WERI-Rb-1 (cell line): ENCODE measurements around the gene CAMKMT.

Experiments
- DNase-seq: peaks from one replicate; pipeline ENCODE4 v3.0.0-alpha.2; 2020
- H3K27ac ChIP-seq: fragments of 250-450 bp; sonication (Bioruptor Pico); 2 replicates; pipeline ENCODE4 v1.5.1; 2020; ENCODE audit warnings: mild to moderate bottlenecking, moderate library complexity
- H3K27me3 ChIP-seq: fragments of 250-450 bp; sonication (Bioruptor Pico); 2 replicates; pipeline ENCODE4 v1.5.1; 2021; ENCODE audit warnings: mild to moderate bottlenecking, low read depth, moderate library complexity; ENCODE audit not compliant: insufficient read depth, severe bottlenecking
- H3K36me3 ChIP-seq: fragments of 250-450 bp; sonication (Bioruptor Pico); 2 replicates; pipeline ENCODE4 v1.5.1; 2020; ENCODE audit warnings: mild to moderate bottlenecking, moderate library complexity
- H3K4me3 ChIP-seq: 2 replicates; pipeline ENCODE4 v1.5.1; 2011; ENCODE audit warnings: low read depth, mild to moderate bottlenecking, control low read depth, low read length
- H3K9me3 ChIP-seq: fragments of 250-450 bp; sonication (Bioruptor Pico); 2 replicates; pipeline ENCODE4 v1.5.1; 2021; ENCODE audit warnings: mild to moderate bottlenecking, moderate library complexity; ENCODE audit not compliant: severe bottlenecking
- CTCF ChIP-seq: IDR thresholded peaks from 2 replicates; pipeline ENCODE4 v1.5.1; 2011; ENCODE audit warnings: low read depth, mild to moderate bottlenecking, control low read depth, inconsistent platforms, low read length

CAMKMT gene

GRCh38 chr2:44719562-44719961 lies 357.8 kb downstream of the CAMKMT start:
- no peak for DNase-seq
- Histone ChIP-seq H3K4me3 (no peak overlapping the region), H3K27ac (no peak overlapping the region), H3K27me3 (no peaks in the 10 kb centered on the region), H3K36me3 (no peaks in the 10 kb centered on the region), H3K9me3 (no peaks in the 10 kb centered on the region)
- TF ChIP-seq CTCF = no peak

- Histone ChIP-seq H3K9me3 (no peaks in the 10 kb centered on the region), H3K4me3 (no peak overlapping the region), H3K36me3 (no peaks in the 10 kb centered on the region), H3K27me3 (no peaks in the 10 kb centered on the region), H3K27ac (no peak overlapping the region)
- TF ChIP-seq CTCF = no peak
- no peak for DNase-seq
Observed at GRCh38 chr2:44722026-44722625, 360.4 kb downstream of the CAMKMT start.

GRCh38 chr2:44723921-44724320 lies 362.2 kb downstream of the CAMKMT start:
- Histone ChIP-seq H3K27ac (no peak overlapping the region), H3K9me3 (no peaks in the 10 kb centered on the region), H3K27me3 (no peaks in the 10 kb centered on the region), H3K4me3 (no peak overlapping the region), H3K36me3 (no peaks in the 10 kb centered on the region)
- TF ChIP-seq CTCF = no peak
- no peak for DNase-seq

GRCh38 chr2:44730593-44730992 lies 368.8 kb downstream of the CAMKMT start:
- no peak for DNase-seq

GRCh38 chr2:44731505-44731904 lies 369.8 kb downstream of the CAMKMT start:
- Histone ChIP-seq H3K4me3 (no peak overlapping the region), H3K9me3 (peaks cover 5% of the 10 kb centered on the region), H3K27me3 (no peaks in the 10 kb centered on the region), H3K36me3 (no peaks in the 10 kb centered on the region), H3K27ac (no peak overlapping the region)
- DNase-seq = no peak
- no peak for TF ChIP-seq CTCF

More at GRCh38 chr2:44730593-44730992, 368.8 kb downstream of the CAMKMT start:
- TF ChIP-seq CTCF = no peak
- no peaks in the 10 kb centered on the region for H3K36me3 ChIP-seq
- no peak overlapping the region for H3K27ac ChIP-seq
- H3K27me3 ChIP-seq = no peaks in the 10 kb centered on the region
- H3K4me3 ChIP-seq = no peak overlapping the region
- no peaks in the 10 kb centered on the region for H3K9me3 ChIP-seq
